Measurements from ENCODE around the gene UBE3D.

The UBE3D gene

DNA sequence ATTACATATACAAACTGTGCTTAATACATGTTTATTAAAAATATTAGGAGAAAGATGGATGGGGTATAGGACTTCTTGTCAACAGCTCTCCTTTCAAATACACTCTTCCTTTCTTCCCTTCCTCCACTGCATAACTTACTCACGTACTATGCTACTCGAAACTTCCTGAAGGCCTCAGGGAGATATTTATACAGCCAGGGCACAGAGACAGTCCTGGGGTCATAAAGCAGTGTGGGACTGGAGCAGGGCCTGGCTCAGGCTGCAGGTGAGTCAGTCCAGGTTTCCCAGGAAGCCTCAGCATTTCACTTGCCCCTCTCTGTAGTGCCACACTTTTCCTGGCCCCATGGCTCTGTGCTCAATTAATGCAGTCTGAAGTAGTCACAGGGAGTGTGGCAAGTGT, 157.0 kb downstream of the UBE3D start:
- no peak overlapping the region for H3K4me3 ChIP-seq (ENCODE audit: low read depth, low read length)

DNA sequence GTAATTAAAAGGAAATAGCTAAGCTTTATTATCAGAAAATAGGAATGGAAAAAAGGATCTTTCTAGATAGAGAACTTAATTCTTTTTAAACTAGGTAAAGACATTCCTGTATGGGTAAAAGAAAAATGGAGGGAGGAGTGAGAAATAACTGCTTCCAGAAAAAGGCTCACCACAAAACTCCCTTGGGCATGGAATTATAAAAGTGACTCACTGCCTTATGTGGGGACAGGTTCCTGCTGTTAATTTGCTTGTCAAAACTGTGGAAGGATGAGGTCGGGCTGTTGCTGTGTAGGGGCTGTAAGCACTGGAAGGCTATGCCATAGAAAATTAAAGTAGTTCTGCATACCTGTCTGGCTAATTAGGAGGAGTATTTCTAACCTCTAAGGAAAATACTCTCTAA, 158.7 kb downstream of the UBE3D start:
- no peak overlapping the region for H3K4me3 ChIP-seq (ENCODE audit: low read depth, low read length)
- TF ChIP-seq, protein P1, sequence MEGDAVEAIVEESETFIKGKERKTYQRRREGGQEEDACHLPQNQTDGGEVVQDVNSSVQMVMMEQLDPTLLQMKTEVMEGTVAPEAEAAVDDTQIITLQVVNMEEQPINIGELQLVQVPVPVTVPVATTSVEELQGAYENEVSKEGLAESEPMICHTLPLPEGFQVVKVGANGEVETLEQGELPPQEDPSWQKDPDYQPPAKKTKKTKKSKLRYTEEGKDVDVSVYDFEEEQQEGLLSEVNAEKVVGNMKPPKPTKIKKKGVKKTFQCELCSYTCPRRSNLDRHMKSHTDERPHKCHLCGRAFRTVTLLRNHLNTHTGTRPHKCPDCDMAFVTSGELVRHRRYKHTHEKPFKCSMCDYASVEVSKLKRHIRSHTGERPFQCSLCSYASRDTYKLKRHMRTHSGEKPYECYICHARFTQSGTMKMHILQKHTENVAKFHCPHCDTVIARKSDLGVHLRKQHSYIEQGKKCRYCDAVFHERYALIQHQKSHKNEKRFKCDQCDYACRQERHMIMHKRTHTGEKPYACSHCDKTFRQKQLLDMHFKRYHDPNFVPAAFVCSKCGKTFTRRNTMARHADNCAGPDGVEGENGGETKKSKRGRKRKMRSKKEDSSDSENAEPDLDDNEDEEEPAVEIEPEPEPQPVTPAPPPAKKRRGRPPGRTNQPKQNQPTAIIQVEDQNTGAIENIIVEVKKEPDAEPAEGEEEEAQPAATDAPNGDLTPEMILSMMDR (IDR thresholded peaks at IDR 0.05; ENCODE audit: borderline replicate concordance, insufficient read depth, low read depth, low read length), result no peak

More for the DNA sequence above, 157.0 kb downstream of the UBE3D start:
- TF ChIP-seq, protein P1 (IDR thresholded peaks at IDR 0.05; ENCODE audit: borderline replicate concordance, insufficient read depth, low read depth, low read length), result no peak

DNA sequence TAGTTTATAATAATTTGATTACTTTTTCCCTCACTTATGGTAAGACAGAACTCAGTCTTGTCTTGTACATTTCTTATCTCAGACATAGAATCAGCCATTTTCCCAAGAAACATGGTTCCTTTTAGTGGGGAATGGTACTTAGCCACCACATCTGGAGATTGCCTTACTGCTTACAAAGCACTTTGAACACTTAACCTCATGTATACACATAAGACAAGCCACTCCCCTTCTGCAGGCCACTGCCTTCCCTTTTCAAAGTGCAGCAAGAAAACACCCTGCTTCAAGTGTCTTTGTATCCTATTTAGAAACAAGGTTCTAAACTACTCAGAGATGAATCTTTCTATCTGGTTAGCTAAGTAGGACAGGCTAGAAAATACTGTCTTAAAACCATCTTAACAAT, 159.2 kb downstream of the UBE3D start:
- TF ChIP-seq, protein P1 (IDR thresholded peaks at IDR 0.05; ENCODE audit: borderline replicate concordance, insufficient read depth, low read depth, low read length), result no peak
- no peak overlapping the region for H3K4me3 ChIP-seq (ENCODE audit: low read depth, low read length)

DNA sequence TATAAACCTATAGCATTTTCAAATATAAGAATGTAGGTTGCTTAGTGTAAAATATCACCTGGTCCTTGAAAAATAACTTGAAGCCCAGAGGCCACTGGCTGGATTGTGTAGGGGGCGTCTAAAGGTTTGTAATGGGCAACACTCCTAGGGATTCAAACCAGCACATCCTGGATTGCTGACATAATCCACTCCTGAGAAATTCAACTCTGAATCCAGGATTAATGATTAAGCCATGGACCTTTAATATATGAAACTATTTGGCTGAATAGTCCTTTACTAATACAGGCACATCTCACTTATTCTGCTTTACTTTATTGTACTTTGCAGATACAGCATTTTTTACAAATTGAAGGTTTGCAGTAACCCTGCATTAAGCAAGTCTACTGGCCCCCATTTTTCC, 160.8 kb downstream of the UBE3D start:
- TF ChIP-seq, protein P1 (IDR thresholded peaks at IDR 0.05; ENCODE audit: borderline replicate concordance, insufficient read depth, low read depth, low read length), result no peak
- no peak overlapping the region for H3K4me3 ChIP-seq (ENCODE audit: low read depth, low read length)

DNA sequence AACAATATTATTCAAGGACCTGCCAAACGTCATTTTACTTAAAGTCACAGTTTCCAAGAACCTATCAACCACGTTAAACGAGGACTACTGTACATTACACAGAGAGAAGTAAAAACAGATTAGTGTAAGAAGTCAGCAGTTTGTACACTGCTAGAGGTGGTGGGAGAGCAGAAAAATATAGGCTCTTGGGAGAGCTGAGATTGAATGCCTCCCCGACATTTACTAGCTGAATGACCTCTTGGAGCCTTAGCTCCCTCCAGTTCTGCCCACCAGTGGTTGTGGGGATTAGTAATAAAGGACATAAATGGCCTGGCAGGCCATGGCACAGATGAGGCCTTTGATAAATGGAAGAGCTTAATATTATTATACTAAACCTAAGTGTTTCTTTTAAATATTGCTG, 161.4 kb downstream of the UBE3D start:
- no peak overlapping the region for H3K4me3 ChIP-seq (ENCODE audit: low read depth, low read length)
- TF ChIP-seq, protein P1 (IDR thresholded peaks at IDR 0.05; ENCODE audit: borderline replicate concordance, insufficient read depth, low read depth, low read length), result no peak

DNA sequence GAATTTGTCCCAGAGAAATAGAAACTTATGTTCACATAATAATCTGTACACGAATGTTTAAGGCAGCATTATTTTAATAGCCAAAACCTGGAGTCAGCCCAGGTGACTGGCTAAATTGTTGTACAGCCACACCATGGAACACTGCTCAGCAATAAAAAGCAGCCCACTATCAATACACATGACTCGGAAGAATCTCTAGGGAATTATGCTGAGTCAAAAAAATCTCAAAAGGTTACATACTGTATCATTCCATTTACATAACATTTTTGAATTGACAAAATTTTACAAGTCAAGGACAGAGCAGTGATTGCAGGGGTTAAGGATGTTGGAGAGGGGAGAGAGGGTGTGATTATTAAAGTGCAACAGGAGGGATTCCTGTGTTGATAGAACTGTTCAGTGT, 163.4 kb downstream of the UBE3D start:
- TF ChIP-seq, protein P1 (IDR thresholded peaks at IDR 0.05; ENCODE audit: borderline replicate concordance, insufficient read depth, low read depth, low read length), result no peak
- H3K4me3 ChIP-seq (ENCODE audit: low read depth, low read length), result no peak overlapping the region

DNA sequence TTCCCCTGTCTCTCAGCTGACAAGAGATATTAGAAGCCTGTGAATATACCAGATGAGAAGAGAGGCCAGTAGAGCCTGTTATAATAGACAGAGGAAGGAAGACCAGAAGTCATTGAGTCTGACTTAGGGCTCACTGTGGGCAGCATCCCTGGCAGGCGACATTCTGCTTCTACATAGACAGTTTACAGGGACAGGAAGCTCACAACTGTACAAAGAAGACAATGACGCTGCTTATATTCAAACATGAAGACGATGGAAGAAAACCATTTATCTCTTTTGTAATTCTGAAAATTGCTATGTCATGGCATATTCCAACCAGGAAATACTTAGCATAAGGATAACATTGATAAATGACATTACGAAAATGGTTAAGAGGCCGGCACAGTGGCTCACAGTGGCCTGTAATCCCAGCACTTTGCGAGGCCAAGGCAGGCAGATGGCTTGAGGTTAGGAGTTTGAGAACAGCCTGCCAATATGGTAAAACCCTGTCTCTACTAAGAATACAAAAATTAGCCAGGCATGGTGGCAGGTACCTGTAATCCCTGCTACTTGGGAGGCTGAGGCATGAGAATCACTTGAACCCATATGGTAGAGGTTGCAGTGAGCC, 170.9 kb downstream of the UBE3D start:
- TF ChIP-seq, protein P1 (IDR thresholded peaks at IDR 0.05; ENCODE audit: borderline replicate concordance, insufficient read depth, low read depth, low read length), result no peak
- H3K4me3 ChIP-seq (ENCODE audit: low read depth, low read length), result no peak overlapping the region

Data from GM12875 (cell line).